NCI-H510A treated with DMSO at 0.1 percent for 48 hours (cell line): ENCODE measurements around the gene CNFN.
"Not testable (repeated sequence)": the region's sequence is repeated elsewhere in the genome, so short reads cannot be mapped to it uniquely, and the experiment has no call there.

Source experiments
- DNase-seq: peaks from one replicate; lab custom pipeline; 2025; lab: John Stamatoyannopoulos, UW

The CNFN gene

GRCh38 chr19:42349378-42350107 lies 40.6 kb downstream of the CNFN start:
- no peak for DNase-seq

GRCh38 chr19:42348211-42348610 lies 41.9 kb downstream of the CNFN start:
- no peak for DNase-seq

- DNase-seq: no peak
Observed at GRCh38 chr19:42345191-42345812, 44.8 kb downstream of the CNFN start.

GRCh38 chr19:42344336-42344893 lies 45.7 kb downstream of the CNFN start:
- no peak for DNase-seq

GRCh38 chr19:42343344-42344110 lies 46.6 kb downstream of the CNFN start:
- DNase-seq: no peak

- DNase-seq: not testable (repeated sequence)
Observed at GRCh38 chr19:42339922-42340321, 50.2 kb downstream of the CNFN start.

GRCh38 chr19:42339126-42339860 lies 50.8 kb downstream of the CNFN start:
- not testable (repeated sequence) for DNase-seq
